ENCODE results near the gene RNF157.
"Not testable (repeated sequence)": the region's sequence is repeated elsewhere in the genome, so short reads cannot be mapped to it uniquely, and the experiment has no call there.

Gene RNF157

GRCh38 chr17:76252967-76253766 is 12.9 kb upstream of the RNF157 start:
- not testable (repeated sequence) for DNase-seq

- DNase-seq: peak; percentile 89
These were observed 12.0 kb upstream of the RNF157 start for GRCh38 chr17:76252040-76252954.

- no peak for DNase-seq
These were observed 11.3 kb upstream of the RNF157 start for GRCh38 chr17:76251478-76252039.

GRCh38 chr17:76250141-76250540 is 9.8 kb upstream of the RNF157 start:
- DNase-seq: no peak

GRCh38 chr17:76248013-76248782 is 7.9 kb upstream of the RNF157 start:
- DNase-seq: no peak

GRCh38 chr17:76247304-76247703 is 7.0 kb upstream of the RNF157 start:
- no peak for DNase-seq

GRCh38 chr17:76246080-76247066 is 6.1 kb upstream of the RNF157 start:
- DNase-seq: no peak

- DNase-seq: not testable (repeated sequence)
These were observed 4.4 kb upstream of the RNF157 start for GRCh38 chr17:76244721-76245120.

GRCh38 chr17:76243826-76244679 is 3.8 kb upstream of the RNF157 start:
- peak; percentile 63 for DNase-seq

- DNase-seq: peak; percentile 47
These were observed 1.5 kb upstream of the RNF157 start for GRCh38 chr17:76241691-76242255.

- no peak for DNase-seq
These were observed 878 bp upstream of the RNF157 start for GRCh38 chr17:76241204-76241538.

- DNase-seq: peak; percentile 59
These were observed 587 bp downstream of the RNF157 start for GRCh38 chr17:76239538-76240274.

- DNase-seq: no peak
These were observed 1.3 kb downstream of the RNF157 start for GRCh38 chr17:76238847-76239537.

GRCh38 chr17:76237859-76238313 is 2.4 kb downstream of the RNF157 start:
- peak; percentile 2 for DNase-seq

GRCh38 chr17:76236603-76237002 is 3.7 kb downstream of the RNF157 start:
- no peak for DNase-seq

- DNase-seq: peak; percentile 14
These were observed 4.4 kb downstream of the RNF157 start for GRCh38 chr17:76235883-76236282.

- DNase-seq: peak; percentile 26
These were observed 6.0 kb downstream of the RNF157 start for GRCh38 chr17:76234354-76234679.

GRCh38 chr17:76233588-76234353 is 6.5 kb downstream of the RNF157 start:
- peak; percentile 47 for DNase-seq

All from islet precursor cell (in vitro differentiated cells).